GM23338 (cell line): ENCODE results near the gene CISD1.

Experiments used
- POLR2AphosphoS5 ChIP-seq: IDR thresholded peaks from 2 replicates; pipeline ENCODE4 v1.6.1; 2016; ENCODE audit warnings: antibody characterized with exemption, low read depth
- ZNF114 ChIP-seq: fragments of 250-450 bp; sonication (Bioruptor Pico); IDR thresholded peaks from 2 replicates; pipeline ENCODE4 v1.5.0; 2020; ENCODE audit warnings: mild to moderate bottlenecking, moderate library complexity

DNA sequence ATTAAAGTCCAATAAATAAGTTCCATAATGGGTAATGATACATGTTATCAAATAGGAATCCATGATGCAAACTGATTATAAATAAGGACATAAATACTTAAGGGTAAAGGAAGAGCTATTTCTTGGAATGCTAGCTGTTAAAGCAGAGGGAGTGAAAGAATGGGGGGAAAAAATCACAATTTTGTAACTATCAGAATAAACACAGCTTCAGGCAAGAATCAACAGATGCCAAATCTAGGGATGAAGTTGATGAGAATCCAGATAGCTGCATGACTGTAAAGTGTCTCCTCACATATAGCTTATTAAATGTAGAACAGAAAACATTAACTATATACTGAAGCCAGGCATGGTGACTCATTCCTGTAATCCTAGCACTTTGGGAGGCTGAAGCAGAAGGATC lies 6.2 kb upstream of the CISD1 start:
- TF ChIP-seq POLR2AphosphoS5 (no peak), ZNF114 (CRISPR knock-in tag) (no peak)
